Loucy (cell line): ENCODE results near the gene DHDH.
"Not testable (repeated sequence)": the region's sequence is repeated elsewhere in the genome, so short reads cannot be mapped to it uniquely, and the experiment has no call there.

Source experiments
- H2AFZ ChIP-seq: fragments of 200-600 bp; sonication (generic); 2 replicates; pipeline ENCODE4 v1.6.0; 2016; ENCODE audit warnings: antibody characterized with exemption, mild to moderate bottlenecking, low read length, moderate library complexity
- H3F3A ChIP-seq: fragments of 200-600 bp; 2 replicates; pipeline ENCODE4 v1.6.0; 2016; ENCODE audit warnings: antibody characterized with exemption, low read depth, mild to moderate bottlenecking
- H3K27me3 ChIP-seq: fragments of 200-600 bp; sonication (generic); 2 replicates; pipeline ENCODE4 v1.6.1; 2014; ENCODE audit warnings: low read length, mild to moderate bottlenecking; ENCODE audit not compliant: insufficient read depth, poor library complexity, severe bottlenecking
- H3K36me3 ChIP-seq: fragments of 200-600 bp; sonication (generic); 2 replicates; pipeline ENCODE4 v1.6.1; 2016; ENCODE audit warnings: low read length; ENCODE audit not compliant: insufficient read depth
- H3K4me1 ChIP-seq: fragments of 200-600 bp; sonication (generic); 2 replicates; pipeline ENCODE4 v1.5.1; 2014; ENCODE audit warnings: low read length, mild to moderate bottlenecking; ENCODE audit not compliant: insufficient read depth, poor library complexity, severe bottlenecking
- H3K4me2 ChIP-seq: fragments of 200-600 bp; sonication (generic); 2 replicates; pipeline ENCODE4 v1.6.0; 2014; ENCODE audit warnings: antibody characterized with exemption, low read length, low read depth, mild to moderate bottlenecking; ENCODE audit not compliant: poor library complexity, severe bottlenecking
- H3K4me3 ChIP-seq: fragments of 200-600 bp; sonication (generic); 2 replicates; pipeline ENCODE4 v1.5.1; 2014; ENCODE audit warnings: low read length, mild to moderate bottlenecking, mixed read lengths; ENCODE audit not compliant: poor library complexity, severe bottlenecking
- H3K79me2 ChIP-seq: fragments of 200-600 bp; sonication (generic); 2 replicates; pipeline ENCODE4 v1.6.1; 2014; ENCODE audit warnings: low read length; ENCODE audit not compliant: insufficient read depth
- H3K9ac ChIP-seq: fragments of 200-600 bp; sonication (generic); 2 replicates; pipeline ENCODE4 v1.6.0; 2014; ENCODE audit warnings: mild to moderate bottlenecking, low read depth, low read length, moderate library complexity; ENCODE audit not compliant: poor library complexity, severe bottlenecking
- H3K9me2 ChIP-seq: fragments of 200-600 bp; sonication (generic); replicated peaks from 2 replicates; pipeline ENCODE4 v1.6.1; 2016; ENCODE audit warnings: low read depth, low read length, mixed read lengths
- H3K9me3 ChIP-seq: fragments of 200-600 bp; sonication (generic); 2 replicates; pipeline ENCODE4 v1.6.1; 2014; ENCODE audit warnings: mild to moderate bottlenecking, antibody characterized with exemption, low read length, low read depth; ENCODE audit not compliant: insufficient read depth
- H4K20me1 ChIP-seq: fragments of 200-600 bp; sonication (generic); 2 replicates; pipeline ENCODE4 v1.6.0; 2014; ENCODE audit warnings: antibody characterized with exemption, low read length, mild to moderate bottlenecking; ENCODE audit not compliant: insufficient read depth, poor library complexity, severe bottlenecking
- CTCF ChIP-seq: fragments of 200-600 bp; sonication (generic); conservative IDR thresholded peaks from 2 replicates; pipeline ENCODE4 v1.5.1; 2014; ENCODE audit warnings: mild to moderate bottlenecking, antibody characterized with exemption, low read length
- EZH2phosphoT487 ChIP-seq: fragments of 200-600 bp; IDR thresholded peaks from 2 replicates; pipeline ENCODE4 v1.6.1; 2018; ENCODE audit warnings: antibody characterized with exemption, mild to moderate bottlenecking, moderate library complexity, borderline replicate concordance

DHDH gene

GRCh38 chr19:48926909-48927308 lies 6.6 kb upstream of the DHDH start:
- Histone ChIP-seq H3F3A (no peaks in the 10 kb centered on the region), H3K9ac (no peak overlapping the region), H3K79me2 (no peaks in the 10 kb centered on the region), H3K27me3 (no peaks in the 10 kb centered on the region), H3K4me1 (no peaks in the 10 kb centered on the region), H3K36me3 (no peaks in the 10 kb centered on the region), H3K9me3 (no peaks in the 10 kb centered on the region), H4K20me1 (no peaks in the 10 kb centered on the region), H3K4me2 (no peak overlapping the region), H3K4me3 (no peak overlapping the region), H3K9me2 (no peaks in the 10 kb centered on the region), H2AFZ (no peak overlapping the region)
- no peak for TF ChIP-seq EZH2phosphoT487
- no peak for TF ChIP-seq CTCF

- not testable (repeated sequence) for H3F3A ChIP-seq, H3K9ac ChIP-seq, H3K9me3 ChIP-seq, H3K4me3 ChIP-seq, H3K4me1 ChIP-seq, H2AFZ ChIP-seq, H4K20me1 ChIP-seq, H3K4me2 ChIP-seq, H3K36me3 ChIP-seq, H3K27me3 ChIP-seq, H3K79me2 ChIP-seq, H3K9me2 ChIP-seq
Observed at GRCh38 chr19:48927692-48928091, 5.8 kb upstream of the DHDH start.

GRCh38 chr19:48928164-48929025 lies 5.1 kb upstream of the DHDH start:
- Histone ChIP-seq H3K4me2 (no peak overlapping the region), H3K9ac (no peak overlapping the region), H3K79me2 (no peaks in the 10 kb centered on the region), H3K36me3 (no peaks in the 10 kb centered on the region), H3K27me3 (no peaks in the 10 kb centered on the region), H2AFZ (no peak overlapping the region), H3F3A (no peaks in the 10 kb centered on the region), H3K9me2 (no peaks in the 10 kb centered on the region), H4K20me1 (no peaks in the 10 kb centered on the region), H3K4me1 (peaks cover 3% of the 10 kb centered on the region), H3K9me3 (no peaks in the 10 kb centered on the region), H3K4me3 (no peak overlapping the region)
- TF ChIP-seq CTCF (no peak), EZH2phosphoT487 (no peak)

GRCh38 chr19:48934837-48935236 lies 1.3 kb downstream of the DHDH start:
- no peak overlapping the region for H3K4me3 ChIP-seq
- H3K4me1 ChIP-seq, result peaks cover 10% of the 10 kb centered on the region
- H3K27me3 ChIP-seq, result no peaks in the 10 kb centered on the region
- no peaks in the 10 kb centered on the region for H3K36me3 ChIP-seq
- no peaks in the 10 kb centered on the region for H3K9me3 ChIP-seq
- TF ChIP-seq CTCF, result no peak
- no peak for TF ChIP-seq EZH2phosphoT487
- no peak overlapping the region for H3K9ac ChIP-seq
- H2AFZ ChIP-seq, result no peak overlapping the region
- no peaks in the 10 kb centered on the region for H3K79me2 ChIP-seq
- H4K20me1 ChIP-seq, result no peaks in the 10 kb centered on the region
- no peak overlapping the region for H3K4me2 ChIP-seq
- H3F3A ChIP-seq, result no peaks in the 10 kb centered on the region
- H3K9me2 ChIP-seq, result no peaks in the 10 kb centered on the region
